ENCODE results near the gene CFAP251. TPM values are rescaled to one million over a fixed set of nuclear protein-coding genes. Genes with fewer than 3 reads are reported as not detected.

The CFAP251 gene
- polyA plus RNA-seq, 2 of the 4 experiments (the other 2 are of a cell fraction) = 0.94 to 1.4 TPM

DNA sequence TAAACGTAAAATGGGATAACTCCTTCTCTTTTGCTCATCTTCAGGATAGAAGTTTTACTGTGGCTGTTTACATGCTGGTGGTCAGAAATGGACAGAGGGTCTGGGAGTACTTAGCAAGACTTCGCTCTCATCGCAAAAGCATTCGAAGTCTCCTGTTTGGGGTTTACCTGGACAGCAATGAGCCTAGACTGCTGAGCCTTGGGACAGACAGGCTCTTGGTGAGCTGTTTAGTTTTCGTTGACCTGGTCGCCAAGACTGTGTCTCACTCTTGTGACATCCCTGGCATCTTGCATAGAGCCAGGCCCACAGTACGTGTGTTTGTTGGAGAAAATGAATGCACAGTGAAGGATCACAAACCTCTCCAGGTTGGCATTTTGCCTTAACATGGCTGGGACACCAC lies 42.1 kb downstream of the CFAP251 start:
- FAIRE-seq = no peak
- H3K4me3 ChIP-seq = no peak overlapping the region

DNA sequence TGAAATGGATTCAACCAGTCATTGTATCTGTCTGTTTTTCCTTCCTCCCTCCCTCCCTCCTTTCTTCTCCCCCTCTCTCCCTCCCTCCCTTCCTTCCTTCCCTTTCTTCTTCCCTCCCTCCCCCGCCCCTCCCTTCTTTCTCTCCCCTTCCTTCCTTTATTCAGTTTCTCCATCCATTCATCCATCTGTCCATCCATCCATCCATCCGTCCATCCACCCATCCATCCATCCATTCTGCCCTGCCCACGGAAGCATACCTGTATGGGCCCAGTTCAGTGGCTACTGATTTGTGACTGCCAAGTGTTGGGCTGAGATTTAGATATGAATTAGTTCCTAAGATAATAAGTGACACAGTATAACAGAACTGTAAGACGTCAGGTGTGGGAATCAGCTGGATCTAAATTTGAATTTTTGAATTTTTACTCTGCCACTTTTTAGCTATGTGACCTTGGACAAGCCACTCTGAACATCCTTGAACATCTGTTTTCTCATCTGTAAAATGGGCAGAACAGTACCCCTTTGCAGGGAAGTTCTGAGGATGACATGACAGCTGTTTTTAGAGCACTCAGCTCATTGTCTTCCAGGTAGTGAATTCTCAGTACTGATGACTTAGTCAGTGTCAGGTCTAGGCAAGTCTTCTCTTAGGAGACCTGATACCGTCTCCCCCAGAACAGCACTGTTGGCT lies 42.9 kb downstream of the CFAP251 start:
- FAIRE-seq (no peak), ATAC-seq (no peak), DNase-seq (ENCODE audit: low read depth in 1 of 2, low spot score in 1 of 2) (no peak)
- Histone ChIP-seq H3K4me1 (peaks cover 11% of the 10 kb centered on the region; the same call in 1 of the 3 replicates), H3K27ac (no peak overlapping the region), H3K4me3 (no peak overlapping the region), H3K9me3 (no peaks in the 10 kb centered on the region), H3K4me2 (no peak overlapping the region)
- ChIA-PET POLR2A (no interaction called here), CTCF (interaction anchor here (1.1 to 1.2 kb wide), 2 partner anchors 10 to 169 kb away, joined by 3 read pairs; no protein-coding TSS in a partner anchor)
- TF ChIP-seq POLR2AphosphoS2 (conservative IDR thresholded peaks at IDR 0.05; ENCODE audit: low read length) = no peak
- no peak for TF ChIP-seq HOXA7 (CRISPR knock-in tag; IDR thresholded peaks at IDR 0.05)
- TF ChIP-seq, protein P1, sequence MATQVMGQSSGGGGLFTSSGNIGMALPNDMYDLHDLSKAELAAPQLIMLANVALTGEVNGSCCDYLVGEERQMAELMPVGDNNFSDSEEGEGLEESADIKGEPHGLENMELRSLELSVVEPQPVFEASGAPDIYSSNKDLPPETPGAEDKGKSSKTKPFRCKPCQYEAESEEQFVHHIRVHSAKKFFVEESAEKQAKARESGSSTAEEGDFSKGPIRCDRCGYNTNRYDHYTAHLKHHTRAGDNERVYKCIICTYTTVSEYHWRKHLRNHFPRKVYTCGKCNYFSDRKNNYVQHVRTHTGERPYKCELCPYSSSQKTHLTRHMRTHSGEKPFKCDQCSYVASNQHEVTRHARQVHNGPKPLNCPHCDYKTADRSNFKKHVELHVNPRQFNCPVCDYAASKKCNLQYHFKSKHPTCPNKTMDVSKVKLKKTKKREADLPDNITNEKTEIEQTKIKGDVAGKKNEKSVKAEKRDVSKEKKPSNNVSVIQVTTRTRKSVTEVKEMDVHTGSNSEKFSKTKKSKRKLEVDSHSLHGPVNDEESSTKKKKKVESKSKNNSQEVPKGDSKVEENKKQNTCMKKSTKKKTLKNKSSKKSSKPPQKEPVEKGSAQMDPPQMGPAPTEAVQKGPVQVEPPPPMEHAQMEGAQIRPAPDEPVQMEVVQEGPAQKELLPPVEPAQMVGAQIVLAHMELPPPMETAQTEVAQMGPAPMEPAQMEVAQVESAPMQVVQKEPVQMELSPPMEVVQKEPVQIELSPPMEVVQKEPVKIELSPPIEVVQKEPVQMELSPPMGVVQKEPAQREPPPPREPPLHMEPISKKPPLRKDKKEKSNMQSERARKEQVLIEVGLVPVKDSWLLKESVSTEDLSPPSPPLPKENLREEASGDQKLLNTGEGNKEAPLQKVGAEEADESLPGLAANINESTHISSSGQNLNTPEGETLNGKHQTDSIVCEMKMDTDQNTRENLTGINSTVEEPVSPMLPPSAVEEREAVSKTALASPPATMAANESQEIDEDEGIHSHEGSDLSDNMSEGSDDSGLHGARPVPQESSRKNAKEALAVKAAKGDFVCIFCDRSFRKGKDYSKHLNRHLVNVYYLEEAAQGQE (IDR thresholded peaks at IDR 0.05) = no peak
- TF ChIP-seq NR3C1 (IDR thresholded peaks at IDR 0.05) = no peak
- no peak for TF ChIP-seq RNF2 (IDR thresholded peaks at IDR 0.05; ENCODE audit: borderline replicate concordance, low read depth)
- TF ChIP-seq BHLHE40 (IDR thresholded peaks at IDR 0.05; ENCODE audit: low read depth, low read length) = no peak
- TF ChIP-seq POLR2A (IDR thresholded peaks at IDR 0.05; ENCODE audit: low read length) = no peak
- no peak for TF ChIP-seq MAZ (IDR thresholded peaks at IDR 0.05; ENCODE audit: borderline replicate concordance, low read depth, low read length)
- TF ChIP-seq, protein P2, sequence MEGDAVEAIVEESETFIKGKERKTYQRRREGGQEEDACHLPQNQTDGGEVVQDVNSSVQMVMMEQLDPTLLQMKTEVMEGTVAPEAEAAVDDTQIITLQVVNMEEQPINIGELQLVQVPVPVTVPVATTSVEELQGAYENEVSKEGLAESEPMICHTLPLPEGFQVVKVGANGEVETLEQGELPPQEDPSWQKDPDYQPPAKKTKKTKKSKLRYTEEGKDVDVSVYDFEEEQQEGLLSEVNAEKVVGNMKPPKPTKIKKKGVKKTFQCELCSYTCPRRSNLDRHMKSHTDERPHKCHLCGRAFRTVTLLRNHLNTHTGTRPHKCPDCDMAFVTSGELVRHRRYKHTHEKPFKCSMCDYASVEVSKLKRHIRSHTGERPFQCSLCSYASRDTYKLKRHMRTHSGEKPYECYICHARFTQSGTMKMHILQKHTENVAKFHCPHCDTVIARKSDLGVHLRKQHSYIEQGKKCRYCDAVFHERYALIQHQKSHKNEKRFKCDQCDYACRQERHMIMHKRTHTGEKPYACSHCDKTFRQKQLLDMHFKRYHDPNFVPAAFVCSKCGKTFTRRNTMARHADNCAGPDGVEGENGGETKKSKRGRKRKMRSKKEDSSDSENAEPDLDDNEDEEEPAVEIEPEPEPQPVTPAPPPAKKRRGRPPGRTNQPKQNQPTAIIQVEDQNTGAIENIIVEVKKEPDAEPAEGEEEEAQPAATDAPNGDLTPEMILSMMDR (IDR thresholded peaks at IDR 0.05) = no peak
- no peak for TF ChIP-seq HOXB13 (CRISPR knock-in tag; IDR thresholded peaks at IDR 0.05; ENCODE audit: low read depth)
- no peak for TF ChIP-seq NPAS2 (CRISPR knock-in tag; IDR thresholded peaks at IDR 0.05; ENCODE audit: borderline replicate concordance)
- no peak for TF ChIP-seq CBX8 (IDR thresholded peaks at IDR 0.05)
- no peak for TF ChIP-seq RAD21 (conservative IDR thresholded peaks at IDR 0.05 in 1 of 2, IDR thresholded peaks at IDR 0.05 in 1 of 2)
- TF ChIP-seq, protein P3, sequence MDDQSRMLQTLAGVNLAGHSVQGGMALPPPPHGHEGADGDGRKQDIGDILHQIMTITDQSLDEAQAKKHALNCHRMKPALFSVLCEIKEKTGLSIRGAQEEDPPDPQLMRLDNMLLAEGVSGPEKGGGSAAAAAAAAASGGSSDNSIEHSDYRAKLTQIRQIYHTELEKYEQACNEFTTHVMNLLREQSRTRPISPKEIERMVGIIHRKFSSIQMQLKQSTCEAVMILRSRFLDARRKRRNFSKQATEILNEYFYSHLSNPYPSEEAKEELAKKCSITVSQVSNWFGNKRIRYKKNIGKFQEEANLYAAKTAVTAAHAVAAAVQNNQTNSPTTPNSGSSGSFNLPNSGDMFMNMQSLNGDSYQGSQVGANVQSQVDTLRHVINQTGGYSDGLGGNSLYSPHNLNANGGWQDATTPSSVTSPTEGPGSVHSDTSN (IDR thresholded peaks at IDR 0.05) = no peak
- TF ChIP-seq ZC3H11A (IDR thresholded peaks at IDR 0.05) = no peak
- TF ChIP-seq GATA3 (IDR thresholded peaks at IDR 0.05; ENCODE audit: borderline replicate concordance) = no peak
- 88% methylated on average over 4 of the region's 5 CpGs for WGBS (ENCODE audit: missing lambda C conversion rate)

More for the DNA sequence above, 42.1 kb downstream of the CFAP251 start:
- POLR2A ChIA-PET = no interaction called here
- DNase-seq (ENCODE audit: low read depth in 1 of 2, low spot score in 1 of 2) (no peak), ATAC-seq (no peak)
- H3K27ac ChIP-seq = no peak overlapping the region
- TF ChIP-seq MAZ (IDR thresholded peaks at IDR 0.05; ENCODE audit: borderline replicate concordance, low read depth, low read length) (no peak), RFX5 (IDR thresholded peaks at IDR 0.05) (no peak), ZFP36 (IDR thresholded peaks at IDR 0.05; ENCODE audit: borderline replicate concordance, partially characterized antibody) (no peak), NR3C1 (IDR thresholded peaks at IDR 0.05) (no peak), SREBF2 (IDR thresholded peaks at IDR 0.05) (no peak), EHMT2 (IDR thresholded peaks at IDR 0.05; ENCODE audit: low read depth) (no peak), ZNF302 (CRISPR knock-in tag; IDR thresholded peaks at IDR 0.05) (no peak), TP53 (CRISPR knock-in tag; IDR thresholded peaks at IDR 0.05) (no peak), CHD4 (IDR thresholded peaks at IDR 0.05; ENCODE audit: borderline replicate concordance) (no peak), ESRRA (IDR thresholded peaks at IDR 0.05; ENCODE audit: borderline replicate concordance, low read length) (no peak), KDM5A (IDR thresholded peaks at IDR 0.05) (no peak), FOSB (CRISPR knock-in tag; IDR thresholded peaks at IDR 0.05) (no peak)
- TF ChIP-seq, protein P4, sequence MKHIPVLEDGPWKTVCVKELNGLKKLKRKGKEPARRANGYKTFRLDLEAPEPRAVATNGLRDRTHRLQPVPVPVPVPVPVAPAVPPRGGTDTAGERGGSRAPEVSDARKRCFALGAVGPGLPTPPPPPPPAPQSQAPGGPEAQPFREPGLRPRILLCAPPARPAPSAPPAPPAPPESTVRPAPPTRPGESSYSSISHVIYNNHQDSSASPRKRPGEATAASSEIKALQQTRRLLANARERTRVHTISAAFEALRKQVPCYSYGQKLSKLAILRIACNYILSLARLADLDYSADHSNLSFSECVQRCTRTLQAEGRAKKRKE (CRISPR knock-in tag; IDR thresholded peaks at IDR 0.05; ENCODE audit: low read depth) = no peak
- TF ChIP-seq, protein P2 (IDR thresholded peaks at IDR 0.05) = no peak
- peaks cover 9% of the 10 kb centered on the region; the same call in 1 of the 3 replicates for H3K4me1 ChIP-seq
- no peak overlapping the region for H3K4me2 ChIP-seq
- CTCF ChIA-PET = no interaction called here
- H3K9me3 ChIP-seq = no peaks in the 10 kb centered on the region
- 85% methylated on average over 7 of the region's 7 CpGs for WGBS (ENCODE audit: missing lambda C conversion rate)

All from A549 (cell line).